ENCODE measurements around the gene ATG5.
"Not testable (repeated sequence)": the region's sequence is repeated elsewhere in the genome, so short reads cannot be mapped to it uniquely, and the experiment has no call there.

The ATG5 gene

DNA sequence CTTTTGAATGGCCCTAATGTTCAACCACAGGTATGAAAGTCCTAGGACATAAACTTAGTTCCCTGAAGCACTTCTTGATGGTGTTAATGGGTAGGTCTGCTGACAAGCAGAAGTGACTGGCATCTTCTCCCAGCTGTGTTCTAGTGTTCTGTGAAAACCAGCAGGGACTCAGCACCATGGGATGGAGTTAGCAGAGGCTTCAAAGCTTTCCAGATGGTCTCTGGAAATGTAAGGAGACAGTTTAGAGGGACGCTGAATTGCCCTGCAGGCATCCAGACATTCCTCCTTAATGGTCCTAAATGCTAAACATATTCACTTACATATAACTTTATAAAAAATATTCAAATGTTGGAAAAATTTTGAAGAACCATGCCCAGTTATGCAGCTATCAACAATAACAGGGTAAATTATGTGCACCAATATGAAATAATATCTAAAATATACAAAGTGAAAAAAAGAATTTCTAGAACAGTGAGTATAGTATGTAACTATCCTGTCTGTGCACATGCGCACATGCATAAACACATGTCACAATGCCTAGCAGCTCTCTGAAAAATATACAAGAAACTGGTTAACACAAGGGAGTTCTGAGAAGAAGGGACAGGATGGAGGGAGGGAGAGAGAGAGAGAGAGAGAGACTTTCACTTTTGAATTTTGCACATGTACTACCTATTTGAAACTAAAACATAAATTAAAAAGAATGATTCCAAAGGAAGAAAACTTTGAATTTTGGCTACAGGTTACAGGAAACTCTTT is 152.3 kb downstream of the ATG5 start:
- DNase-seq: no peak

DNA sequence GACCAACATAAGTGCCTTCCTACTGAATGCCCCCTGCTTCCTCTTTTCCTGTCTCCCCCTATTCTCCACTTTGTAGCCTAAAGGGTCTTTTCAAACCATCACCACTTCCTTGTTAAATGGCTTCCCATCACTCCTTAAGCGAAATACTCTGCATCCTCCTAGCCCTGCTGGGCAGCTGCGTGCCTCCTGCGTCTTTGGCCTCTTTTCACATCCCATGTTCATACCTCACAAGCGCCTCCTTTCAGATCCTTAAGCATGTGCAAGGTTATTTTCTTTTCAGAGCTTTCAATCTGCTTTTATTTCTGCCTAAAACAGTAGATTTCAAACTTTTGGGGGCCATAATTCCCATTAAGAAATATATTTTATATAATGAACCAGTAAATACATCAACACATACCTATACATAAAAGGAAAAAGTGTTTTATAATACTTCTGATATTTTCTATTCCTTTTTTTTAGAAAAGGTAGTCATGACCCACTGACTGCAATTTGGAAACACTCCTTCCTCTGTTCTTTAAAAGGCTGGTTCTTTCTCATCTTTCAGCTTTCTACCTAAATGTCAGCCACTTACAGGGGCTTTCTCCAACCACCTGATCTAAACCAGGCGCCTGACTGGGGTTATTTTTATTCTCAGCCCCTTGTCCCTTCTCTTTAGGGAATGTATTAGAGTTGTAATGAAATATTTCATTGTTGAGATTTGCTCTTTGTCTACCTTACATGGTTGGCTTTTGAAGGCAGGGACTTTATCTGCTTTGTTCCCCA is 155.3 kb downstream of the ATG5 start:
- DNase-seq: no peak

DNA sequence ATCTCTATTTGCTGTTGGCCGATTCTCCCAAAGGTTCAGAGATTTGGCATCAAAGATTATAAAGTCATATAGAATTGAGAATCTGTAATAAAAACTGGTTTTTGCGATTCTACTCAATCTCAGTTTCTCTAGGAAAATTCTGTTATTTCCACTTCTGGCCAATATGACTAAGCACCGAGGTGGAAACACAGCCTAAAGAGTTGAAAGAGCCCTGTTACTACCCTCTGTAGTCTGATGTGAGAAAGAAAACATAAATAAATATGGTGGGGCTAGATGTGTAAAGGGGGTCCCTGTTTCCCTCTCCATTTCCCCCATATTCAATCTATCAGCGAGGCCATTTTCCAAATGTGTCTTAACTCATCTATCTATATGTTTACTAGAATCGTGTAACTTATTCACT is 156.0 kb downstream of the ATG5 start:
- no peak for DNase-seq

DNA sequence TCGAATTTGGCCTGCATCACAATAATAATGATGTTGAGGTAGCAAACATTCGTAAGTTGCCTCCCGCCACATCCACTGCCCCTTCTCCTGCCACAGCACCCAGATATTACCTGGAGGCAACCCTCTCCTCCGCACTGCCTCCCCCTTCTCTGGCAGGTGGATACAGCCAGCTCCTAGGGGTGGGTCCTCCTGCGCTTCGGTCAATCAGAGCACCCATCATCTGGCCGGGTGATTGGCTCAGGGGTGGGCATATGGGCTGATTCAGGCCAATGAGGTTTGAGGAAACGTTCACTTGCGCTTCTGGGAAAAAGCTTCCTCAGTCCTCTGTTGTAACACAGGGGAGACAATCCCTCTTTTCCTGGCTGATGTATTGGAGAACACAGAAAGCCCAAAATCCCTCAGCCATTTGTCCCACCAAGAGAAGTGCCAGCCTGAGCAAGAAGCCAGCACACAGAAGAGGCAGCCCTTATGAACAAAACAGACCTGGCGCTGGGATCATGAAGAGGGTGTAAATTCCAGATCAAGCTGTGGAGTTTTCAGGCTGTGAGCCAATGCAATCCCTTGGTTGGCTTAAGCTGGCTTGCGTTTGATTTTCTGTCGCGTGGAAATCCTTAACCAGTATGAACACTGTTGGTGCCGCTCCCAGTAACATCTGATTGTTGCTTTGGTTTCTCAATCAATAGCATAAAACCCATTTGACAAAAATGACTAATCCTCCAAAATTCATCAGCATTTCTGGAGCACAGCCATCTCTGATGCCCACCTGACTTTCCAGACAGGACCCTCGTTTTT is 157.3 kb downstream of the ATG5 start:
- no peak for DNase-seq

DNA sequence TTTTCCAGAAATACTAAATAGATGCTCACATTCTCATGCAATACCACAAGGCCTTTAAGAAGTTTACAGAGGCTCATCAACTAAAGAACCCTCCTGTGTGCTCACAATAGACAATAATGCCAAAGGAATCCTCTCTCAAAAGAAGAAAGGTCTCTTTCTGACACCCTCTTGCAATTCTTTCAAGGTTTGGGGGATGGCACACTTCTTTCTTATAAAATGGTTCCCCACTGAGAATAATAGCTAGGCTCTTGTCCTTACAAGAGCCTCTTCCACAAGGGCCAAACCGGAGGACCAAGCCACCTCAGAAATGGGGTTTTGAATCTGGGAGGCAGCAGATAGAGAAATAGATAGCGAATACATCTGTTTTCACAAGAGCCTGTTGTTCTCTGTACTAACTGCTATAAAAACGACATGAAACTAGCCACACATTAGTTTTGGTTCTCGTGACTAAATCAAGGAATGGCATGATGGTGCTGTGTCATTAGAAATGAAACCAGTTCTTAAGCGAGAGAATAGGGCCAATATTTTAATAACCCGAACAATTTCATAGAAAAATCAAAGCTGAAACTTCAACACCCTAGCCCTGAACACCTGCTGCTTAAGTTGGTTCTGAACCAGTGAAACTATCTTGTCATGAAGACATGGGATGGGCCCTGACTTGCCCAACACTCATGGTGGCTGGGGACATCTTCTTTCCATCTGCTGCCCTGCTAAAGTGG is 158.3 kb downstream of the ATG5 start:
- no peak for DNase-seq

DNA sequence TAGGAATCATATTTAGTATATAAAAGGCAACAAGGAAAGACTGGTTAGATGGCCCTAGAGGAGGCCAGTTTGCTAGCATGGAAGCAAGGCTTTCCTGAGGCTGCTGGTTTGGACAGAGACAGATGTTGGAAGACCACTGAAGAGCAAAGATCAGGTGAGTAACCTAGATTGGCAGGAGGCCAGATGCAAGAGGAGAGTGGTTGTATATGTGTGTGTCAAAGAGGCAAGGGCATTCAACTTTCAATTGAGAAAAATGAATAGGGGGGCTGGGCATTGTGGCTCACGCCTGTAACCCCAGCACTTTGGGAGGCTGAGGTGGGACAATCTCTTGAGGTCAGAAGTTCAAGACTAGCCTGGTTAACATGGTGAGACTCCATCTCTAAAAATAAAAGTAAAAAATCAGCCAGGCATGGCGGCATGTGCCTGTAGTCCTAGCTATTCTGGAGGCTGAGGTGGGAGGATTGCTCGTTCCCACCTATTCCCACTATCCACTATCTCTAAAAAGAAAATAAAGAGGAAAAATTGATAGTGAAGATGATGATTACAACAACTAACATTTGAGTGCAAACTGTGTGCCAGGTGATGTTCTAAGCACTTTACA is 159.6 kb downstream of the ATG5 start:
- DNase-seq: no peak

DNA sequence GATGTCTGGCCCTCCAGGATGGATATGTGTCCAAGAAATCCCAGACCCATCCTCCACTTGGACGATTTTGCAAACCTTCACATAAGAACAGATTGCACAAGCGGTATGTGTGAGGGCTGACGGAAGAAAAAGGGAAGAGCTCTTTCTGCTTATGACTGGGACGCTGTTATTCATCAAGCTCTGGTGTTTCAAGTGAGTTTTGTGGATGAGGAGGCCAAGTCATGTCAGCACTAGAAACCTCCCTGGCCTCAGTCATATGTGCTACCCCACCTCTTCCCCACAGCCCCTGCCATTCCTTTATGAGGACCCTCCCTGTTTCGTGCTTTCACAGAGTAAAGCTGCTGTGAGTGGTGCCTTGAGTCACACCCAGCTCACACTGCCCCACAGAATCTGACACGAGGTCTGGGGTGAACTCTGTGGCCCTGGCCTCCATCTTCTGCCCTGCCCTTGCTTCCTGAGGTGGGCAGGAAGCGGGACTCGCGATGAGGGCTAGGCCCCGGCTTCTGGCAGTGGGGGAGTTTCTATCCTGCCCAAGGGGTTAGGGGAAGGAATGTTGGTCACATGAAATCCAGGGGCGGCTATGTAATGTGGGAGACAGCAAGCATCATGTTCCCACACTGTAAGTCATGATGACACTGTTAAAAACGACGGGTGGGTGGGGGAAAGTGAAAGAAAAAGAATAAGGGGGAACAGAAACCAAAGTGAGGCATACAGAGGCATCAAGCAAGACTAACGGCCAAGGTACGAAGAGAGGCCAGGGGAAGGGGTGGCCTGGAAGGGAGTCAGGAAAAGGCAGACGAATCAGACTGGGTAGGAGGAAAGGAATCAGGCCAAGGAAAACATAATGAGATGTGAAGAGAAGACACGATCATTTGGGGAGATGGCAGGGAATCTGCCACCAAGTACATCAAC is 161.3 kb downstream of the ATG5 start:
- DNase-seq: peak; percentile 64

DNA sequence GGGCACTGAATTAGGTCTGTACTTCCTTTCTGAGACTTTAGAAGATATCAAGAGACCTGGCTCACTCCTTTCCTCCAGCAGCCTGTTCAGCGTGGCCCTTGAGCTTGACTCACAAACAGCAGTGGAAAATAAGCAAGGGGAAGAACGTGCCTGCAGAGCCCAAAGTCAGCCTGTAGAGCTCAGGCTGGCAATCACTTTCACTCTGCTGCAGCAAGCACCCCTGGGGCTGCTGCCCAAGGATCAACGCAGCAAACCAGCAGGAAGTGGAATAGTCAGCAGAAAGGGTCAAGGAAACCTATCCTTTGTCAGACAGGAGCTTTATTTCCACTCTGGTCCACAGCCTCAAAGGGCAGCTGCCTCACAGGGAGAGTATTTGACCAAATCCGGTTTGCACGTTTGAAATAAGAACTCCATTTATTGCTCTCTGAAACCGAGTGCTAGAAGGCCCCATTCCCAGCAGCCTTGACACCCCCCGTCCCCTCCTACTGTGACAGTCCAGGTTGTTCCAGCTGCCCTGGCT is 162.1 kb downstream of the ATG5 start:
- no peak for DNase-seq

DNA sequence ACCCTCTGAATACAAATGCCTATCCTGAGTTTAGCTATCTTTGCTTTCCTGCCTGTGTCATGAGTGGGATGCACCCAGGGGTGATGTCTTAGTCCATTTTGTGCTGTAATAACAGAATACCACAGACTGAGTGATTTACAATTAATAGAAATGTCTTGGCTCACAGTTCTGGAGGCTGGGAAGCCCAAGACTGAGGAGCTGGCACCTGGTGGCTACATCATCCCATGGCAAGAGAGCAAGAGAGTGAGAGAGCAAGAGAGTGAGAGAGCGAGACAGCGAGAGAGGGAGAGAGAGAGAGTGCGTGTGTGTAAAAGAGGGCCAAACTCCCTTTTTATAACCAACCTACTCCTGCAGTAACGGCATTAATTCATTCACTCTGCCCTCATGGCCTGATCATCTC is 162.6 kb downstream of the ATG5 start:
- DNase-seq: no peak

DNA sequence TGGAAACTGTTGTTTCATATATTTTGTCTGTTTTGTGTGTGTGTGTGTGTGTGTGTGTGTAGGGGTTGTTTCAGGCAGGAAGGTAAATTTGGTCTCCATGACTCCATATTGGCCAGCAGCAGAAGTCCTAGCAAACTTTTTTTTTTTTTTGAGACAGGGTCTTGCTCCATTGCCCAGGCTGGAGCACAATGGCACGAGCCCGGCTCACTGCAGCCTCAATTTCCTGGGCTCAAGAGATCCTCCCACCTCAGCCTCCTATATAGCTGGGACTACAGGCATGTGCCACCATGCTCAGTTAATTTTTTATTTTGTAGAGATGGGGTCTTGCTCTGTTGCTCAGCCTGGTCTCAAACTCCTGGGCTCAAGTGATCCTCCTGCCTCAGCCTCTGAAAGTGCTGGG is 163.7 kb downstream of the ATG5 start:
- no peak for DNase-seq

DNA sequence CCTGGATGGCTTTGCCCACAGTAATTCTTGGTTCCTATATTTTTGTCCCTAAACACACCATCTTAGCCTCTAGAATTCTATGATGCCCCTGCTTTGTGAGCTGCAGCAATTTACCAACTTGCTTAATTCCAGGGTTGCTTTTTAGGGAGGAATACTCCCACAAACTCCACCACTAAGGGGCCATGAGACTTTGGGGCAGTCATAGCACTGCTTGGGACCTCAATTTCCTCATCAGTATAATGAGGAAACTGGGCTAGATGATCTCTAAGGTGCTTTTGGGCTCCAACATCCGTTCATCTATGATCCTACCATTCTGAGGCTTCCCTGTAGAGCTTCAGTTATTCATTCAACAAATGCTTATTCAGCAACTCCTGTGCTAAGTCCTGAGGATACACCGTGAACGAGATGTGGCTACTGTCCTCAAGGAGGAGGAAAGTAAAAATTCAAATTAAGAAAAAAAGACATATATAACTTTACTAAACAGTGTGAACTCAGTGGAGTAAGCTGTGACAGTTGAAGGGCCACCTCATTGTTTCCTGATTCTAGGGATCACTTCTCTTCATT is 164.2 kb downstream of the ATG5 start:
- no peak for DNase-seq

DNA sequence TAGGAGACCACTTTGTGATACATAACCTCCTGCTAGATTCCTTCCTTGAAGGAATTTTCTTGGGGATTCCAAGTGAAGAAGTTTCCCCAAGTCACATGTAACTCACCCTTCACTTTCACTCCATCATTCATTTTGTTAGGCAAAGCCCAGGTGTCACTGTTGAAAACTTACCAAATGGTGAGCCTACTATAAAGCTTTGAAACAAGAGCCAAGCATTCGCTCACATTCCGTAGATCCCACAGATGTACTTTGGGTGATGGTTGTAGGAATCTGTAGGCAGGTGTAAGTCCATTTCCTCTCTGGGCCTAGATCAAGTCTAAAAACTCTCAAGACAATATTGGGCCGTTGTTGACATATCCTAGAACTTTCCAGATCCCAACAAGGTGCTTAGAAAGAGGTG is 165.4 kb downstream of the ATG5 start:
- no peak for DNase-seq

DNA sequence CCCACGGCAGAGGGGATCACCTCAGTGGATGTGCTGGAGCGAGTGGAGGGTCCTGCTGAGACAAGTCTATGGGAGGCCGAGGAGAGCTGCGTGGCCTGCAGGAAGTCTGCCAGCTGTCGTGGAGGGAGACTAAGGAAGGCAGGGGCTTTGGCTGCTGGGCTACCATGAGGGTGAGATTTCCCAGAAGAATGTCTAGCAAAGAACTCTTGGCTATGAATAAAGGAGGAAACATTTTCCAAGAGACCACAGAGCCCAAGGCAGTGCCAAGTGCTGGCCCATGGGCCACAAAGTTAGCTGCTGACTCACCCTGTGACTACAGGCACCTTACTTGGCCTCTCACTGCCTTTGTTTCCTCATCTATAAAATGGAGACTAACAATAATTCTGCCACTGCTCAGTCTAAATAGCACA is 166.0 kb downstream of the ATG5 start:
- DNase-seq: no peak

DNA sequence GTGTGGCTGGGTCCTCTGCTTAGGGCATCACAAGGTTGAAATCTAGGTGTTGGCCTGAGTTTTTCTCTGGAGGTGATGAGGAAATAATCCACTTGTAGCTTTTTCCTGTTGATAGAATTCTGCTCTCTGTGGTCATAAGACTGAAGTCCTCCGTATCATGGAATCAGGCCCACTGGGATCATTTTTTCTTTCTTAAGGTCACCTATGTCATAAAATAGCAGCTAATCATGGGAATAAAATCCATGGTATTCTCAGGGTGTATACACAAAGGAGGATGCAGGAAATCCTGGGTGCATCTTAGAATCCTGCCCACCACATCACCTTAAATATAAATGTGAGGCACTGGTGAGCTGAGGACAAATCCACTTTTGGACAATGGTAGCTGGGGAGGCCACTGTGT is 166.7 kb downstream of the ATG5 start:
- no peak for DNase-seq

DNA sequence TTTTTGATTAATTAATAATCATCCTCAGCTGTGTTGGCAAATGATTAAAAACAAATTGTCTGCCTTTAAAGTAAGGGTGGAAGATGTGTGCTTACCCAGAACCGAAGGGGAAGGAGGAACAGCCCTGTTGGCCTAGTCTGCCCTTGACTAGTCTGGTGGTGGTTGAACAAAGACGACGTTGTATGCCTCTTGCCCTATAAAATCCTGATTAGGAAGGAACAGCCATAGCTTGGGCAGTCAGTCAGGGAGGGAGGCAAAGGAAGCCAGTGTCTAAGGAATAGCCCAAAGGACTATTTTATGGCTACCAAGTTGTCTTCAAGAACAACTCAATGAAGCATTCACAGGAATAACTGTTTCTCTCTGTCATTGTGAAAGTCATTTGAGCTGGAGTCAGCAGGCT is 168.7 kb downstream of the ATG5 start:
- DNase-seq: no peak

DNA sequence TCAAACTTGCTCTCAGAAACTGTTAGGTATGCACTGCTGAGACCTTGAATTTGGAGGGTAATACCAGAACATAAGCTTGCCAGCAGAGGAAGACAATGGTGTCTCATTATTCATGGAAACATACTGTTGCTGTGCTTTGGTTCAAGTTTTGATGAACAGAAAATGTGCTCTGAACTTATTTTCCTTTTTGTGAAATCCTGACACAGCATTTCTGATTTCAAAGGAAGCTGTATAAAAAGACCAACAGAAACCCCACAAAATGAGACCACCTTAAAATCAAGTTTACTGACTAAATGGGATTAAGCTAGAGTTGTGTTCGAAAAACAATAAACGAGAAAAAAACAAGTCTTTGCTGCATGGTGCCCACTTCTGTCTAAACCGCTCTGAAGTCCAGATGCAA is 169.1 kb downstream of the ATG5 start:
- no peak for DNase-seq

DNA sequence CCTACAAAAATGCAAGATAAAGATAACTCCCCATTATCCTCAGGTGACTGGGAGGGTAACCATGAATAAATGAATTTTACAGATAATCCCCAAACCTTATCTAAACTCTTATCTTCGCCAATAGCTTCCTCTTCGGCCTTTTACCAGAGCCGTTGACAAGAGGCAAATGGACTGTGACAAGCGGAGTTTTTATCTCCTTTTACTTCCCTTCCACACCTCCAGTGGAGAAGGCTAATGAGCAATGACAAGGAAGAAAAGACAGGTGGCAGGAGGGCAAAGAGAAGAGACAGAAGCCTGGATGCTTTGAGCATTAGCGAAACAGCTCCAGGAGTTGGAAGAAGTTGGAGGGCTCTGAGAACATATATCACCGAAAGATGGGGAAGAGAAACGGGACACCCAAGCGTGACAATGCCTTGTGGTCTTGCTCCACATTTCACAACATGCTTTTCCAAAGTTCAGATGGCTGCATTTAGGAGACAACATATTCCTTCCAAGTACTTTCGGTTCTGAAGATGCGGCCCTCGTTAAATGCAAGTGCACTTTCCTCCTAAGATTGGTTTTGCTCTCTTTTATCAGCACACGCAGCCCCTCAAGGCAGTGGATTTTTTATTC is 170.2 kb downstream of the ATG5 start:
- no peak for DNase-seq

DNA sequence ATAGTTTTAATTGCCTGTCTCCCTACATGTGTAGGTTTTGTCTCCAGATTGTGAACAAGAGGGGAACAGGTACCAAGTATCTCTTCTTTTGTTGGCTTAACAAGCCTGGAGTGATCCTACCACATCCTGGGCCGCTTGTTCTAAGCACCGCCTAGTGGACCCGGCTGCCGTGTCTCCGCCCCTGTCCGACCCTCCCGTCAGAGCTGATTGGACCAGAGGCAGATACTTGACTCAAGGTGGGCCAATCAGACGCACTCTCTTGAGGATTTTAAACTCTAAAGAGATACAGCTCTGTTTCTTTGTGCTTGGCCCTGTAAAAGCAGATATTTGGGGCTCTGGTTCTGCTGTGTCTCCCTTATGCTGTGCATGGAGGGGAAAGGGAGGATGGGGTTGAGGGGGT is 171.2 kb downstream of the ATG5 start:
- no peak for DNase-seq

DNA sequence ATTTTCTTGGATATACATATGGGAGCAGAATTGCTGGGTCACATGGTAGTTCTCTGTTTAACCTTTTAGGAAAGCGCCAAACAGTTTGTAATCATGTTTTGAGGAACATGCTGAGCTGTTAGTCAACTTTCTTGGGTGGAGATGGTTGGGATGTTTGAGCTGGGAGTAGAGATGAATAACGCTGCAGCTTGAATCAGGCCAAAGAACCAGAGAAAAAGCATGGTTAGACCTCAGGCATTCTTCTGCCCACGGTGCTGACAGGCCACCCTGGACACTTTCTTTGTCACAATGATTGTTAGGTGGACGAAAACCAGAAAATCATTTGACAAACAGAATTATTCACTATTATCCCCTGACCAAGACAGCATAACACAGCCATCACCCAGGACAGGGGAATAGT is 172.6 kb downstream of the ATG5 start:
- DNase-seq: no peak

DNA sequence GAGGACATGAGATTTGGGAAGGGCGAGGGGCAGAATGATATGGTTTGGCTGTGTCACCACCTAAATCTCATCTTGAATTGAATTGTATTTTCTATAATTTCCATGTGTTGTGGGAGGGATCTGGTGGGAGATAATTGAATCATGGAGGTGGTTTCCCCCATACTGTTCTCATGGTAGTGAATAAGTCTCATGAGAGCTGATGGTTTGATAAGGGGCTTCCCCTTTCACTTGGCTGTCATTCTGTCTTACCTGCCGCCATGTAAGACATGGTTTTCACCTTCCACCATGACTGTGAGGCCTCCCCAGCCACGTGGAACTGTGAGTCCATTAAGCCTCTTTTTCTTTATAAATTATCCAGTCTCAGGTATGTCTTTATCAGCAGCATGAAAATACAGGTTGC is 173.1 kb downstream of the ATG5 start:
- DNase-seq: not testable (repeated sequence)

Measured in activated CD4-positive, CD25-positive, alpha-beta regulatory T cell treated with anti-CD3 and anti-CD28 coated beads, Interleukin-2, amount 50 U/mL, for 72 hours (primary cell).